ENCODE data around the gene SIRPA.

DNA sequence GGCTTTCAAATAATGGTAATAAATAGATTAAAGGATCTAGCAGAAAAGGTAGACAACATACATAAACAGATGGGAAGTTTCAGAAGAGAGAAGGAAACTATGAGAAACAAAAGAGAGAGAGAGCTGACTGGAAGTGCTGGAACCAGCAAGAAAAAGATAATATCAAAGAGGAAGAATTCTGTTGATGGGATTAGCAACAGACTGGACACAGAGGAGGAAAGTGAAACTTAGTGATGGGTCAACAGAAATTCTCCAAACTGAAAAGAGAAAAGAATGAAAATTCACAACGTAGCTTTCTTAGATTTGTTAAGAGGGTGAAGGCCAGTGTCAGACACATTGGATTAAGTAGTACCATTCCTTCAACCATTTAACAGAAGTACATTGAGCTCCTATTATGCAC lies 48.3 kb upstream of the SIRPA start:
- no peak for TF ChIP-seq POLR2A (IDR thresholded peaks at IDR 0.05; ENCODE audit: low read depth, low read length)
- TF ChIP-seq TAF1 (IDR thresholded peaks at IDR 0.05; ENCODE audit: borderline replicate concordance, low read depth, low read length): no peak
- TF ChIP-seq POLR2AphosphoS5 (IDR thresholded peaks at IDR 0.05; ENCODE audit: low read depth, low read length): no peak

Measured in GM12892 (cell line).